ENCODE results near the gene MT1F.

Gene MT1F

DNA sequence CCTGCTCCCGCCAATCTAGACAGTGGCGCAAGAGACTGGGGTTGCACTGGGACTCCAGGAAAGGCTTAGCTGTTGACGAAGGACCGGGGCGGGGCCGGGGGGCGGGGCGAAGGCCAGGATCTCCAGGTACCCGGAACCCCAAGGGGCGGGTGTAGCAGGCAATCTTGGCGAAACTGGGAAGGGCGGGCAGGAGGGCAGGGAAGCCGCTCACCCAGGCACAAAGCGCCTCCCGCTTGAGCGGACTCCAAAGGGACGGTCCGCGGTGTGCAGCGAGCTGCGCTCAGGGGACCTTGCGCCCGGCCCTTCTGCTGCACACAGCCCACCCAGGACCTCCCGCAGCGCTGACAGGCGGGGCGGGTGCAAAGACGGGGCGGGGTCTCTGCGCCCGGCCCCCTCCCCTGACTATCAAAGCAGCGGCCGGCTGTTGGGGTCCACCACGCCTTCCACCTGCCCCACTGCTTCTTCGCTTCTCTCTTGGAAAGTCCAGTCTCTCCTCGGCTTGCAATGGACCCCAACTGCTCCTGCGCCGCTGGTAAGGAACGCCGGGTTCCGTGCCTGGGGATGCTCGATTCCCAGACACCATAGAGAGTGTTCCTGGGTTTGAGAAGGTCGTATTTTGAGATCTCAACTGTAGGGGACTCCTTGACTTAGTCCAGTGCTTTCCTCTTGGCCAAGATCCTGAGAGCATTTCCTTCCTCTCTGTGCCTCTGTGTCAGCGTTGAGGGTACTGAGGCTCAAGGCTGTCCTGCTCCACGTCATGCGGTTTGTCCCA, at the start of gene MT1F:
TSS of gene MT1F (plus strand) at position 405 of the 772 bp plus-strand sequence. CDS start at position 505, 100 bp downstream.
- Mint-ChIP-seq H3K4me1 (peaks cover 17% of the 10 kb centered on the region), H3K36me3 (no peaks in the 10 kb centered on the region), H3K9me3 (no peaks in the 10 kb centered on the region), H3K4me3 (peak within 1 kb of the TSS; percentile 90), H3K27ac (peak within 1 kb of the TSS; percentile 85)
- ATAC-seq = peak; percentile 83
- peak; percentile 38 to 84 for DNase-seq (ENCODE audit: low spot score in 2 of 2)

- peak within 1 kb of the TSS; percentile 86 for H3K4me3 Mint-ChIP-seq
- no peaks in the 10 kb centered on the region for H3K9me3 Mint-ChIP-seq
- peaks cover 54% of the 10 kb centered on the region for H3K4me1 Mint-ChIP-seq
- ATAC-seq (peak; percentile 92), DNase-seq (ENCODE audit: low spot score in 2 of 2) (peak; percentile 65 to 92)
- H3K27ac Mint-ChIP-seq = peak within 1 kb of the TSS; percentile 79
- no peaks in the 10 kb centered on the region for H3K36me3 Mint-ChIP-seq
Measured at GRCh38 chr16:56608043-56608875, 49.5 kb upstream of the MT1F start, which contains the start of gene MT2A. TSS of gene MT2A (plus strand) at chr16:56608584. CDS start at chr16:56608656, 72 bp downstream.

DNA sequence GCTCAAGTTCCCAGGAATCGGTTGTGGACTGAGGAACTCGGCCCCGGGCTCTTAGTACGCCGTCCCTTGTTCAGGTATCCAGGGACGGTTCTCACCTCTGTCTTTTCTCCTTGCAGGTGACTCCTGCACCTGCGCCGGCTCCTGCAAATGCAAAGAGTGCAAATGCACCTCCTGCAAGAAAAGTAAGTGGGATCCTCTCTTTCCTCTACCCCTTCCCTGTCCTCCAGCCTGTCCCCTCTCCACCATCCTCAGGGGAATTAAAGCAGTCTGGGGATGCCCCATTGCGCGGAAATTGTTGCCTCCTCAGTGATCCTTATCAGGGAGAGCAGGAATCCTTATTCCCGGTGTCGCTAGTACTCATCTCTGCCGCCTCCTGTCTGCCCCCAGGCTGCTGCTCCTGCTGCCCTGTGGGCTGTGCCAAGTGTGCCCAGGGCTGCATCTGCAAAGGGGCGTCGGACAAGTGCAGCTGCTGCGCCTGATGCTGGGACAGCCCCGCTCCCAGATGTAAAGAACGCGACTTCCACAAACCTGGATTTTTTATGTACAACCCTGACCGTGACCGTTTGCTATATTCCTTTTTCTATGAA, 48.8 kb upstream of the MT1F start:
- Mint-ChIP-seq H3K4me1 (peaks cover 59% of the 10 kb centered on the region), H3K27ac (peak overlapping the region; percentile 60), H3K9me3 (no peaks in the 10 kb centered on the region), H3K36me3 (no peaks in the 10 kb centered on the region), H3K4me3 (peak overlapping the region; percentile 86)
- DNase-seq (ENCODE audit: low spot score in 2 of 2) (peak in 1 of 2 donors; percentile 64), ATAC-seq (no peak)

GRCh38 chr16:56609463-56609921, 48.3 kb upstream of the MT1F start:
- DNase-seq (ENCODE audit: low spot score in 2 of 2) (peak in 1 of 2 donors; percentile 77), ATAC-seq (peak; percentile 36)
- H3K4me1 Mint-ChIP-seq = peaks cover 64% of the 10 kb centered on the region
- peak overlapping the region; percentile 86 for H3K4me3 Mint-ChIP-seq
- H3K36me3 Mint-ChIP-seq = no peaks in the 10 kb centered on the region
- H3K9me3 Mint-ChIP-seq = no peaks in the 10 kb centered on the region
- peak overlapping the region; percentile 60 for H3K27ac Mint-ChIP-seq

GRCh38 chr16:56610017-56610608, 47.6 kb upstream of the MT1F start:
- peak overlapping the region; percentile 60 for H3K27ac Mint-ChIP-seq
- ATAC-seq = peak; percentile 61
- DNase-seq (ENCODE audit: low spot score in 2 of 2) = peak; percentile 49 to 87
- H3K4me3 Mint-ChIP-seq = peak overlapping the region; percentile 86
- no peaks in the 10 kb centered on the region for H3K36me3 Mint-ChIP-seq
- no peaks in the 10 kb centered on the region for H3K9me3 Mint-ChIP-seq
- H3K4me1 Mint-ChIP-seq = peaks cover 70% of the 10 kb centered on the region

DNA sequence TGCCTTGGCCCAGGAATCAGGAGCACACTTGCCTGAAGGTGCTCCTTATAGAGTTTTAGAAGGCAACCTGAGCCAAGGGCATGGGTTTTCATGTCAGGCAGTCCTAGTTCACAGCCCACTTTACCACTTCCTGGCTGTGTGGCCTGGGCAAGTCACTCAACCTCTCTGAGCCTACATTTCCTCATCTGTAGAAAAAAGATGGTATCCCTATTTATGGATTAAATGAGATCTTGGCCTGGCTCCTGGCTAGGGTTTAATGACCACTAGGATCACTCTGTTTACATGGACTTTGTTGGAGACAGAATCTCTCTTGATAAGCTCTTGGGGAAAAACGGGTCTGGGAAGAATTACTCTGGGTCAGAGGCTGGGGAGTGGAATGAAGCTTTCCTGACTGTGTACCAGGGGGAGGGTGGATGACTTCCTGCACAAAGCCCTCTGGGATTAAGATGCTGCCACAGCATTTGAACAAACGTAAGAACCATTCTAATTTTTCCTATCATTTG, 47.1 kb upstream of the MT1F start:
- Mint-ChIP-seq H3K4me1 (peaks cover 73% of the 10 kb centered on the region), H3K36me3 (no peaks in the 10 kb centered on the region), H3K27ac (peak overlapping the region; percentile 70), H3K4me3 (peak overlapping the region; percentile 86), H3K9me3 (no peaks in the 10 kb centered on the region)
- no peak for ATAC-seq
- DNase-seq (ENCODE audit: low spot score in 2 of 2) = no peak

GRCh38 chr16:56611281-56611833, 46.4 kb upstream of the MT1F start:
- H3K27ac Mint-ChIP-seq = peak overlapping the region; percentile 70
- peak overlapping the region; percentile 52 for H3K4me3 Mint-ChIP-seq
- no peak for ATAC-seq
- H3K36me3 Mint-ChIP-seq = no peaks in the 10 kb centered on the region
- no peak for DNase-seq (ENCODE audit: low spot score in 2 of 2)
- peaks cover 71% of the 10 kb centered on the region for H3K4me1 Mint-ChIP-seq
- H3K9me3 Mint-ChIP-seq = no peaks in the 10 kb centered on the region

DNA sequence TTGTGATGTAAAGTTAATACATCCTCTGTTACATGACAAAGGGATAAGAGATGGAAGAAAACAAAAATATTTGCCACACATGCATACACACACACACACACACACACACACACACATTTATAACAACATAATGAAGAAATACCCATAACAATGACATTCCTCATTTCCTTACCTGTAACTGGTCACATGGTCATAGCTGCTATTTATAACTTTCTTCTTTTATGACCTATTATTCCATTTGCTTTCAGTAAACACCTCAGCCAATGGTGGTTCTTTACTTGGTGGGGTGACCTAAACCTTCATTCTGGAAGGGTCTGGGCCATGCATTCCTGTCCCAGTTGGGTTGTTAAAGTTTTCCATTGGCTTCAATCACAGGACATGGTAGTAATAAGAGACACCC, 44.1 kb upstream of the MT1F start:
- Mint-ChIP-seq H3K4me3 (no peak overlapping the region), H3K4me1 (peaks cover 65% of the 10 kb centered on the region), H3K9me3 (no peaks in the 10 kb centered on the region), H3K36me3 (no peaks in the 10 kb centered on the region), H3K27ac (peak overlapping the region; percentile 26)
- no peak for ATAC-seq
- no peak for DNase-seq (ENCODE audit: low spot score in 2 of 2)

- Mint-ChIP-seq H3K9me3 (no peaks in the 10 kb centered on the region), H3K4me3 (peak overlapping the region; percentile 14), H3K36me3 (no peaks in the 10 kb centered on the region), H3K4me1 (peaks cover 56% of the 10 kb centered on the region), H3K27ac (peak overlapping the region; percentile 26)
- peak; percentile 92 for ATAC-seq
- no peak for DNase-seq (ENCODE audit: low spot score in 2 of 2)
Measured at GRCh38 chr16:56614549-56614991, 43.2 kb upstream of the MT1F start.

DNA sequence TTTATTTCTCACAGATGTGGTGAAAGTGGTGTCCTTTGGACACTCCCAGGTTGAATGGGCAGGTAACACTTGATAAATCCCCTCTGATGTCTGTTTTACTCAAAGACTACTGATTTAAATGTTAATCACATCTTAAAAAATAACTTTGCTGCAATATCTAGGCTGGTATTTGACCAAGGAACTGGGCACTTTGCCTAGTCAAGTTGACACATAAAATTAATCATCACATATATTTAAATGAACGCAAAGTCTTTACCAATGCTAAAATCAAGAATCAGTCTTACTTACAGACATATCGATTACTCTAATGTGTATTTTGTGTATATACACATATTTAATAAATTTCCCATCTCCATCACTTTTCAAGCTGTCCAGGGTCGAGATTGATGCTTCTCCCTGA, 42.4 kb upstream of the MT1F start:
- H3K27ac Mint-ChIP-seq = no peak overlapping the region
- DNase-seq (ENCODE audit: low spot score in 2 of 2) (no peak), ATAC-seq (no peak)
- no peaks in the 10 kb centered on the region for H3K36me3 Mint-ChIP-seq
- H3K4me3 Mint-ChIP-seq = no peak overlapping the region
- H3K9me3 Mint-ChIP-seq = no peaks in the 10 kb centered on the region
- H3K4me1 Mint-ChIP-seq = peaks cover 49% of the 10 kb centered on the region

DNA sequence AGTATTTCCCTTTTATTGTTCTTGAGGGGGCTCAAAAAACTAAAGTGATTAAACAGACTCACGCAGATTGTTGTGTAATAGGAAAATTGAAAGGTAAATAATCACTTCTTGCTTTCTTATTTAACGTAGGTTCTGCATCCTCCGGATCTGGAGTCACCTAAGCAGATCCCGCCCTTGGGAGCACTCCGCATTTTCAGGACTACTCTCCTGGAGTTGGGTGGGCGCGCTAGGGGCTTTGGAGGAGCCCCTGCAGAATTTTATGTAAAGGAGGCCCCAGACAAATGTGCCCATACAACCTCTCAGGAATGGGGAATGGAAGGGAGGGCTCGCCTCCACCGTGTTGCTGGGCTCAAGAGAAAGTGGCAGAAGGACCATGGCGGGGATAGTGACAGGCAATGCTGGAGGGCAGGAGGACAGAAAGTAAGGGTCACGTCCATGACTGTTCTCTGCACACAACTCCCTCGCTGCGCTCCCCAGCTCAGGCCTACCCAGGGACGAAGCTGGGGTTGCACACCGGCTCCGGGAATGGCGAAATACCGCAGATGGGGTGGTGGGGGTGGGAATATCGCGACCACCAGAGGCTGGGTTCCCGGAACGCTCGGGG, 41.0 kb upstream of the MT1F start:
- Mint-ChIP-seq H3K36me3 (no peaks in the 10 kb centered on the region), H3K27ac (no peak overlapping the region), H3K9me3 (no peaks in the 10 kb centered on the region), H3K4me3 (peak overlapping the region; percentile 42), H3K4me1 (peaks cover 36% of the 10 kb centered on the region)
- DNase-seq (ENCODE audit: low spot score in 2 of 2) (no peak), ATAC-seq (no peak)

- H3K27ac Mint-ChIP-seq = no peak overlapping the region
- no peak for DNase-seq (ENCODE audit: low spot score in 2 of 2)
- peak overlapping the region; percentile 42 for H3K4me3 Mint-ChIP-seq
- H3K4me1 Mint-ChIP-seq = peaks cover 33% of the 10 kb centered on the region
- no peaks in the 10 kb centered on the region for H3K9me3 Mint-ChIP-seq
- ATAC-seq = peak; percentile 62
- H3K36me3 Mint-ChIP-seq = no peaks in the 10 kb centered on the region
Measured at GRCh38 chr16:56617212-56618085, 40.3 kb upstream of the MT1F start.

DNA sequence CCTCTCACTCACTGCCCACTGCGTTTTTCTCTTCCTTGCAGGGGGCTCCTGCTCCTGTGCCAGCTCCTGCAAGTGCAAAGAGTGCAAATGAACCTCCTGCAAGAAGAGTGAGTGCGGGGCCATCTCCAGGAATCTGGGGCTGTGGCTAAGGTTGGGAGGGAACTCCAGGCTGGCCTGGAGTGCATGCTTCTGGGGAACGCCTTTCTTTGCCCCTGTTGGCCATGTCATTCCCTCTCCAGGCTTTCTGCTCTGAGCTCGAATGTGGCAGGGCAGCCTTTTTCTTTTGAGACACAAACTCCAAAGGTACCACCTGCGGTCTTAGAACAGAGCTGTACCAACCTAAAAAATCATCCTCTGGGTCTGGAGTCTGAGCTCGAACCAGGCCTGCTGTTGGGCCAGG, 39.6 kb upstream of the MT1F start:
- Mint-ChIP-seq H3K4me1 (peaks cover 30% of the 10 kb centered on the region), H3K4me3 (no peak overlapping the region)
- no peak for ATAC-seq

More for the DNA sequence above, 39.6 kb upstream of the MT1F start:
- Mint-ChIP-seq H3K9me3 (no peaks in the 10 kb centered on the region), H3K36me3 (no peaks in the 10 kb centered on the region), H3K27ac (no peak overlapping the region)
- no peak for DNase-seq (ENCODE audit: low spot score in 2 of 2)

All from stimulated activated effector memory CD8-positive, alpha-beta T cell treated with anti-CD3 and anti-CD28 coated beads, Interleukin-12 subunit alpha, Interleukin-12 subunit beta, amount 100 ng/mL, for 72 hours (primary cell).